ENCODE measurements around the gene ZDHHC20.

ZDHHC20 gene

GRCh38 chr13:21458451-21458812 lies 671 bp downstream of the ZDHHC20 start:
- H3K27ac Mint-ChIP-seq, result peak overlapping the region; percentile 71
- peaks cover 17% of the 10 kb centered on the region for H3K36me3 Mint-ChIP-seq (ENCODE audit: low read depth)
- H3K4me3 Mint-ChIP-seq, result peak overlapping the region; percentile 90
- peaks cover 4% of the 10 kb centered on the region for H3K9me3 Mint-ChIP-seq
- H3K27me3 Mint-ChIP-seq (ENCODE audit: low read depth), result no peaks in the 10 kb centered on the region
- H3K4me1 Mint-ChIP-seq (ENCODE audit: low read depth), result peaks cover 24% of the 10 kb centered on the region

GRCh38 chr13:21453387-21454081 lies 5.6 kb downstream of the ZDHHC20 start:
- Mint-ChIP-seq H3K4me3 (no peak overlapping the region), H3K36me3 (ENCODE audit: low read depth) (peaks cover 23% of the 10 kb centered on the region), H3K9me3 (peaks cover 8% of the 10 kb centered on the region), H3K27me3 (ENCODE audit: low read depth) (no peaks in the 10 kb centered on the region), H3K4me1 (ENCODE audit: low read depth) (peaks cover 32% of the 10 kb centered on the region), H3K27ac (no peak overlapping the region)

- Mint-ChIP-seq H3K27ac (no peak overlapping the region), H3K9me3 (peaks cover 8% of the 10 kb centered on the region), H3K4me1 (ENCODE audit: low read depth) (peaks cover 19% of the 10 kb centered on the region), H3K27me3 (ENCODE audit: low read depth) (no peaks in the 10 kb centered on the region), H3K4me3 (no peak overlapping the region), H3K36me3 (ENCODE audit: low read depth) (peaks cover 20% of the 10 kb centered on the region)
Measured at GRCh38 chr13:21450936-21451335, 8.2 kb downstream of the ZDHHC20 start.

GRCh38 chr13:21446656-21447055 lies 12.4 kb downstream of the ZDHHC20 start:
- H3K36me3 Mint-ChIP-seq (ENCODE audit: low read depth), result peaks cover 15% of the 10 kb centered on the region
- H3K27ac Mint-ChIP-seq, result no peak overlapping the region
- peaks cover 7% of the 10 kb centered on the region for H3K9me3 Mint-ChIP-seq
- H3K4me1 Mint-ChIP-seq (ENCODE audit: low read depth), result peaks cover 17% of the 10 kb centered on the region
- no peaks in the 10 kb centered on the region for H3K27me3 Mint-ChIP-seq (ENCODE audit: low read depth)
- no peak overlapping the region for H3K4me3 Mint-ChIP-seq

- H3K4me1 Mint-ChIP-seq (ENCODE audit: low read depth), result peaks cover 20% of the 10 kb centered on the region
- no peak overlapping the region for H3K4me3 Mint-ChIP-seq
- H3K27ac Mint-ChIP-seq, result no peak overlapping the region
- H3K27me3 Mint-ChIP-seq (ENCODE audit: low read depth), result no peaks in the 10 kb centered on the region
- H3K9me3 Mint-ChIP-seq, result peaks cover 8% of the 10 kb centered on the region
- H3K36me3 Mint-ChIP-seq (ENCODE audit: low read depth), result peaks cover 15% of the 10 kb centered on the region
Measured at GRCh38 chr13:21445759-21446158, 13.3 kb downstream of the ZDHHC20 start.

- Mint-ChIP-seq H3K4me3 (no peak overlapping the region), H3K9me3 (peaks cover 12% of the 10 kb centered on the region), H3K27me3 (ENCODE audit: low read depth) (no peaks in the 10 kb centered on the region), H3K36me3 (ENCODE audit: low read depth) (peaks cover 18% of the 10 kb centered on the region), H3K4me1 (ENCODE audit: low read depth) (peaks cover 25% of the 10 kb centered on the region), H3K27ac (no peak overlapping the region)
Measured at GRCh38 chr13:21443171-21443570, 15.9 kb downstream of the ZDHHC20 start.

- peaks cover 22% of the 10 kb centered on the region for H3K9me3 Mint-ChIP-seq
- H3K4me3 Mint-ChIP-seq, result peak overlapping the region; percentile 67
- peaks cover 39% of the 10 kb centered on the region for H3K4me1 Mint-ChIP-seq (ENCODE audit: low read depth)
- peaks cover 38% of the 10 kb centered on the region for H3K36me3 Mint-ChIP-seq (ENCODE audit: low read depth)
- peak overlapping the region; percentile 94 for H3K27ac Mint-ChIP-seq
- no peaks in the 10 kb centered on the region for H3K27me3 Mint-ChIP-seq (ENCODE audit: low read depth)
Measured at GRCh38 chr13:21436582-21436981, 22.5 kb downstream of the ZDHHC20 start.

GRCh38 chr13:21435687-21436151 lies 23.4 kb downstream of the ZDHHC20 start:
- H3K4me3 Mint-ChIP-seq, result peak overlapping the region; percentile 67
- peaks cover 44% of the 10 kb centered on the region for H3K36me3 Mint-ChIP-seq (ENCODE audit: low read depth)
- no peaks in the 10 kb centered on the region for H3K27me3 Mint-ChIP-seq (ENCODE audit: low read depth)
- H3K4me1 Mint-ChIP-seq (ENCODE audit: low read depth), result peaks cover 36% of the 10 kb centered on the region
- peak overlapping the region; percentile 85 for H3K27ac Mint-ChIP-seq
- peaks cover 25% of the 10 kb centered on the region for H3K9me3 Mint-ChIP-seq

GRCh38 chr13:21435231-21435630 lies 23.9 kb downstream of the ZDHHC20 start:
- Mint-ChIP-seq H3K4me1 (ENCODE audit: low read depth) (peaks cover 36% of the 10 kb centered on the region), H3K9me3 (peaks cover 30% of the 10 kb centered on the region), H3K36me3 (ENCODE audit: low read depth) (peaks cover 49% of the 10 kb centered on the region), H3K27me3 (ENCODE audit: low read depth) (no peaks in the 10 kb centered on the region), H3K27ac (peak overlapping the region; percentile 85), H3K4me3 (peak overlapping the region; percentile 67)

GRCh38 chr13:21434588-21434987 lies 24.5 kb downstream of the ZDHHC20 start:
- H3K36me3 Mint-ChIP-seq (ENCODE audit: low read depth), result peaks cover 56% of the 10 kb centered on the region
- peak overlapping the region; percentile 32 for H3K27ac Mint-ChIP-seq
- peaks cover 37% of the 10 kb centered on the region for H3K9me3 Mint-ChIP-seq
- H3K4me3 Mint-ChIP-seq, result no peak overlapping the region
- peaks cover 36% of the 10 kb centered on the region for H3K4me1 Mint-ChIP-seq (ENCODE audit: low read depth)
- H3K27me3 Mint-ChIP-seq (ENCODE audit: low read depth), result no peaks in the 10 kb centered on the region

GRCh38 chr13:21429211-21429610 lies 29.9 kb downstream of the ZDHHC20 start:
- no peak overlapping the region for H3K4me3 Mint-ChIP-seq

GRCh38 chr13:21427741-21428140 lies 31.4 kb downstream of the ZDHHC20 start:
- peaks cover 25% of the 10 kb centered on the region for H3K9me3 Mint-ChIP-seq
- H3K27ac Mint-ChIP-seq, result no peak overlapping the region
- H3K4me1 Mint-ChIP-seq (ENCODE audit: low read depth), result peaks cover 11% of the 10 kb centered on the region
- peaks cover 31% of the 10 kb centered on the region for H3K36me3 Mint-ChIP-seq (ENCODE audit: low read depth)
- no peak overlapping the region for H3K4me3 Mint-ChIP-seq
- no peaks in the 10 kb centered on the region for H3K27me3 Mint-ChIP-seq (ENCODE audit: low read depth)

More at GRCh38 chr13:21429211-21429610, 29.9 kb downstream of the ZDHHC20 start:
- peaks cover 32% of the 10 kb centered on the region for H3K36me3 Mint-ChIP-seq (ENCODE audit: low read depth)
- H3K27ac Mint-ChIP-seq, result no peak overlapping the region
- peaks cover 25% of the 10 kb centered on the region for H3K9me3 Mint-ChIP-seq
- peaks cover 10% of the 10 kb centered on the region for H3K4me1 Mint-ChIP-seq (ENCODE audit: low read depth)
- H3K27me3 Mint-ChIP-seq (ENCODE audit: low read depth), result no peaks in the 10 kb centered on the region

GRCh38 chr13:21426238-21426637 lies 32.9 kb downstream of the ZDHHC20 start:
- Mint-ChIP-seq H3K9me3 (peaks cover 22% of the 10 kb centered on the region), H3K36me3 (ENCODE audit: low read depth) (peaks cover 29% of the 10 kb centered on the region), H3K4me1 (ENCODE audit: low read depth) (peaks cover 12% of the 10 kb centered on the region)

GRCh38 chr13:21420706-21421105 lies 38.4 kb downstream of the ZDHHC20 start:
- peaks cover 4% of the 10 kb centered on the region for H3K4me1 Mint-ChIP-seq (ENCODE audit: low read depth)
- peaks cover 4% of the 10 kb centered on the region for H3K36me3 Mint-ChIP-seq (ENCODE audit: low read depth)
- H3K4me3 Mint-ChIP-seq, result no peak overlapping the region
- H3K9me3 Mint-ChIP-seq, result no peaks in the 10 kb centered on the region
- no peak overlapping the region for H3K27ac Mint-ChIP-seq
- no peaks in the 10 kb centered on the region for H3K27me3 Mint-ChIP-seq (ENCODE audit: low read depth)

More at GRCh38 chr13:21426238-21426637, 32.9 kb downstream of the ZDHHC20 start:
- Mint-ChIP-seq H3K27me3 (ENCODE audit: low read depth) (no peaks in the 10 kb centered on the region), H3K27ac (no peak overlapping the region), H3K4me3 (no peak overlapping the region)

- Mint-ChIP-seq H3K9me3 (peaks cover 13% of the 10 kb centered on the region), H3K27me3 (ENCODE audit: low read depth) (no peaks in the 10 kb centered on the region), H3K4me3 (no peak overlapping the region), H3K36me3 (ENCODE audit: low read depth) (peaks cover 49% of the 10 kb centered on the region), H3K4me1 (ENCODE audit: low read depth) (peaks cover 5% of the 10 kb centered on the region), H3K27ac (no peak overlapping the region)
Measured at GRCh38 chr13:21413013-21413412, 46.1 kb downstream of the ZDHHC20 start.

Measured in T-helper 1 cell treated with Interleukin-12 subunit alpha and Interleukin-12 subunit beta and Interleukin-4 antibody, amounts not matched to agents 30 μg/mL and 1 μg/mL, for 36 hours (primary cell).